WTC11 (cell line): ENCODE data around the gene RAD18. TPM values are rescaled to one million over a fixed set of nuclear protein-coding genes. Genes with fewer than 3 reads are reported as not detected.

ENCODE experiments used
- ATAC-seq: fragments of 200-7000 bp; cut with Tn5 transposase; 2 replicates; pipeline ENCODE4 v1.10.0; 2021; ENCODE audit warnings: mild to moderate bottlenecking, moderate library complexity
- CTCF ChIA-PET: fragments of 300-600 bp; sonication (Branson Sonifier 250); formaldehyde crosslinking; loops from one replicate; lab custom pipeline; 2021; ENCODE audit warnings: antibody characterized with exemption; lab: Charles Lee
- POLR2A ChIA-PET: fragments of 350-600 bp; sonication (Branson Sonifier 250); formaldehyde crosslinking; loops from one replicate; lab custom pipeline; 2021; ENCODE audit warnings: antibody characterized with exemption; lab: Charles Lee
- DNase-seq: peaks from one replicate; pipeline ENCODE4 v3.0.0; 2021; ENCODE audit warnings: low spot score
- H3K27ac Mint-ChIP-seq: 2 replicates; pipeline ENCODE4 v1.8.0; 2021; ENCODE audit warnings: mixed read lengths
- H3K27me3 Mint-ChIP-seq: 2 replicates; pipeline ENCODE4 v1.8.0; 2021; ENCODE audit warnings: low read depth, mild to moderate bottlenecking, moderate library complexity, mixed read lengths
- H3K36me3 Mint-ChIP-seq: 2 replicates; pipeline ENCODE4 v1.8.0; 2021; ENCODE audit warnings: mixed read lengths
- H3K4me1 Mint-ChIP-seq: 2 replicates; pipeline ENCODE4 v1.8.0; 2022; ENCODE audit warnings: mixed read lengths
- H3K4me3 Mint-ChIP-seq: 2 replicates; pipeline ENCODE4 v1.8.0; 2021; ENCODE audit warnings: mild to moderate bottlenecking, moderate library complexity, mixed read lengths
- H3K9me3 Mint-ChIP-seq: 2 replicates; pipeline ENCODE4 v1.8.0; 2021; ENCODE audit warnings: mixed read lengths
- ATF1 ChIP-seq: sonication (generic); formaldehyde crosslinking; IDR thresholded peaks from 2 replicates; pipeline ENCODE4 v1.8.1; 2023; ENCODE audit warnings: mild to moderate bottlenecking, moderate library complexity, missing genetic modification reagents
- ATF6 ChIP-seq: sonication (generic); formaldehyde crosslinking; IDR thresholded peaks from 2 replicates; pipeline ENCODE4 v1.8.1; 2023; ENCODE audit warnings: mild to moderate bottlenecking, missing genetic modification reagents
- E2F4 ChIP-seq: sonication (generic); formaldehyde crosslinking; IDR thresholded peaks from 2 replicates; pipeline ENCODE4 v1.8.1; 2022; ENCODE audit warnings: low read depth, mild to moderate bottlenecking, moderate library complexity, missing genetic modification reagents, borderline replicate concordance
- ELF4 ChIP-seq: sonication (generic); formaldehyde crosslinking; IDR thresholded peaks from 2 replicates; pipeline ENCODE4 v1.8.1; 2022; ENCODE audit warnings: low read depth, mild to moderate bottlenecking, moderate library complexity, missing genetic modification reagents
- GABPB1 ChIP-seq: sonication (generic); formaldehyde crosslinking; IDR thresholded peaks from 2 replicates; pipeline ENCODE4 v1.8.1; 2023; ENCODE audit warnings: mild to moderate bottlenecking, missing genetic modification reagents
- HMGXB4 ChIP-seq: sonication (generic); formaldehyde crosslinking; IDR thresholded peaks from 2 replicates; pipeline ENCODE4 v1.8.1; 2023; ENCODE audit warnings: mild to moderate bottlenecking, moderate library complexity, missing genetic modification reagents
- PRDM15 ChIP-seq: sonication (generic); formaldehyde crosslinking; IDR thresholded peaks from 2 replicates; pipeline ENCODE4 v1.8.0; 2022; ENCODE audit warnings: missing genetic modification reagents
- ZNF121 ChIP-seq: sonication (generic); formaldehyde crosslinking; IDR thresholded peaks from 2 replicates; pipeline ENCODE4 v1.8.0; 2023; ENCODE audit warnings: missing genetic modification reagents
- ZNF138 ChIP-seq: sonication (generic); formaldehyde crosslinking; conservative IDR thresholded peaks from 2 replicates; pipeline ENCODE4 v1.8.1; 2022; ENCODE audit warnings: mild to moderate bottlenecking, moderate library complexity, missing genetic modification reagents
- ZNF219 ChIP-seq: sonication (generic); formaldehyde crosslinking; IDR thresholded peaks from 2 replicates; pipeline ENCODE4 v1.8.0; 2023; ENCODE audit warnings: missing genetic modification reagents, mild to moderate bottlenecking, borderline replicate concordance
- ZNF532 ChIP-seq: fragments of 250-450 bp; sonication (Bioruptor Pico); IDR thresholded peaks from 2 replicates; pipeline ENCODE4 v1.9.0; 2021; ENCODE audit warnings: mild to moderate bottlenecking, borderline replicate concordance
- total RNA-seq: library from RNA; stranded (reverse); gene quantifications from 3 replicates; pipeline ENCODE4 v1.2.3, GENCODE V29; 2021
- TF ChIP-seq, protein P1 (sequence below): fragments of 250-450 bp; sonication (Bioruptor Pico); IDR thresholded peaks from 2 replicates; pipeline ENCODE4 v1.9.0; 2021; ENCODE audit warnings: moderate library complexity, mild to moderate bottlenecking, inconsistent platforms, borderline replicate concordance
- TF ChIP-seq, protein P2 (sequence below): sonication (generic); formaldehyde crosslinking; IDR thresholded peaks from 2 replicates; pipeline ENCODE4 v1.8.1; 2023; ENCODE audit warnings: mild to moderate bottlenecking, missing genetic modification reagents, borderline replicate concordance
- TF ChIP-seq, protein P3 (sequence below): sonication (generic); formaldehyde crosslinking; IDR thresholded peaks from 2 replicates; pipeline ENCODE4 v1.8.1; 2023; ENCODE audit warnings: mild to moderate bottlenecking, missing genetic modification reagents, moderate library complexity

The RAD18 gene
- total RNA-seq, 1 experiment from 2014 or later = 24.4 TPM

DNA sequence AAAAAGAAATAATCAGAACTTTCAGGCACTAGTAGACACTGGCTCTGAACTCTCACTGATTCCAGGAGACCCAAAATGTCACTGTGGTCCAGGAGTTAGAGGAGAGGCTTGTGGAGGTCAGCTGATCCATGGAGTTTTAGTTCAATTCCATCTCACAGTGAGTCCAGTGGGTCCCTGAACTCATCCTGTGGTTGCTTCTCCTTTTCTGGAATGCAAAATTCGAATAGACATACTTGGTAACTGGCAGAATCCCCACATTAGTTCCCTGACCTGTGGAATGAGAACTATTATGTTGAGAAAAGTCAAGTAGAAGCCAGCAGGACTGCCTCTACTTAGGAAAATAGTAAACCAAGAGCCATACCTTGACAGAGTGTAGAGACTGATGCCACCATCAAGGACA, 106.6 kb downstream of the RAD18 start (continued):
- TF ChIP-seq PRDM15 = no peak
- TF ChIP-seq ZNF138 (CRISPR knock-in tag) = no peak
- no peak for TF ChIP-seq E2F4 (CRISPR knock-in tag)

DNA sequence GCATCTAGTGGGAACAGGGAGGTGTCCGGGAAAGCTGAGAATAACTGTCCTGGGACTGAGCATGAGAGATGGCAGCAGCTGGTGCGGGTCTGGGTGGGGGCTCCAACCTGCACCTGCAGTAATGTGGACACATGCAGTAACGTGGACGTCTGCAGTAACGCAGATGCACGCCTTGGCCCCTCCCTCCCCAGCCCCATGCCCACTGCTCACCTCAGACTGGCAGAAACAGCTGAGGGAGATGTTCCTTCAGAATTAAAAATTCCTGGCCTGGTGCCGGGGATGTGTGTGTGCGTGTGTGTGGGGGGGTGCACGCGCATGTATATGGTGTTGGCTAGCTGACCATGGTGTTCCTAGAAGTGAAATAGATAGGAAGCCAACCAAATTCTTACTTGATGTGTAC, 107.2 kb downstream of the RAD18 start:
- Mint-ChIP-seq H3K9me3 (no peaks in the 10 kb centered on the region), H3K36me3 (no peaks in the 10 kb centered on the region), H3K27ac (no peak overlapping the region), H3K4me1 (no peaks in the 10 kb centered on the region), H3K27me3 (no peaks in the 10 kb centered on the region), H3K4me3 (no peak overlapping the region)
- no peak for DNase-seq
- ATAC-seq = no peak
- ChIA-PET CTCF (interaction anchor here (1.2 kb wide), 1 partner anchor 86 kb away, joined by 3 read pairs; the partner anchor contains the start of gene OXTR), POLR2A (interaction anchor here (0.6 kb wide), 1 partner anchor 81 kb away, joined by 4 read pairs; no protein-coding TSS in a partner anchor)
- TF ChIP-seq, protein P1, sequence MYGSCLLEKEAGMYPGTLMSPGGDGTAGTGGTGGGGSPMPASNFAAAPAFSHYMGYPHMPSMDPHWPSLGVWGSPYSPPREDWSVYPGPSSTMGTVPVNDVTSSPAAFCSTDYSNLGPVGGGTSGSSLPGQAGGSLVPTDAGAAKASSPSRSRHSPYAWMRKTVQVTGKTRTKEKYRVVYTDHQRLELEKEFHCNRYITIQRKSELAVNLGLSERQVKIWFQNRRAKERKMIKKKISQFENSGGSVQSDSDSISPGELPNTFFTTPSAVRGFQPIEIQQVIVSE (CRISPR knock-in tag) = no peak
- no peak for TF ChIP-seq ELF4
- TF ChIP-seq GABPB1 (CRISPR knock-in tag) = no peak
- TF ChIP-seq HMGXB4 (CRISPR knock-in tag) = no peak
- no peak for TF ChIP-seq ZNF532 (CRISPR knock-in tag)
- TF ChIP-seq ZNF121 = no peak
- TF ChIP-seq, protein P2, sequence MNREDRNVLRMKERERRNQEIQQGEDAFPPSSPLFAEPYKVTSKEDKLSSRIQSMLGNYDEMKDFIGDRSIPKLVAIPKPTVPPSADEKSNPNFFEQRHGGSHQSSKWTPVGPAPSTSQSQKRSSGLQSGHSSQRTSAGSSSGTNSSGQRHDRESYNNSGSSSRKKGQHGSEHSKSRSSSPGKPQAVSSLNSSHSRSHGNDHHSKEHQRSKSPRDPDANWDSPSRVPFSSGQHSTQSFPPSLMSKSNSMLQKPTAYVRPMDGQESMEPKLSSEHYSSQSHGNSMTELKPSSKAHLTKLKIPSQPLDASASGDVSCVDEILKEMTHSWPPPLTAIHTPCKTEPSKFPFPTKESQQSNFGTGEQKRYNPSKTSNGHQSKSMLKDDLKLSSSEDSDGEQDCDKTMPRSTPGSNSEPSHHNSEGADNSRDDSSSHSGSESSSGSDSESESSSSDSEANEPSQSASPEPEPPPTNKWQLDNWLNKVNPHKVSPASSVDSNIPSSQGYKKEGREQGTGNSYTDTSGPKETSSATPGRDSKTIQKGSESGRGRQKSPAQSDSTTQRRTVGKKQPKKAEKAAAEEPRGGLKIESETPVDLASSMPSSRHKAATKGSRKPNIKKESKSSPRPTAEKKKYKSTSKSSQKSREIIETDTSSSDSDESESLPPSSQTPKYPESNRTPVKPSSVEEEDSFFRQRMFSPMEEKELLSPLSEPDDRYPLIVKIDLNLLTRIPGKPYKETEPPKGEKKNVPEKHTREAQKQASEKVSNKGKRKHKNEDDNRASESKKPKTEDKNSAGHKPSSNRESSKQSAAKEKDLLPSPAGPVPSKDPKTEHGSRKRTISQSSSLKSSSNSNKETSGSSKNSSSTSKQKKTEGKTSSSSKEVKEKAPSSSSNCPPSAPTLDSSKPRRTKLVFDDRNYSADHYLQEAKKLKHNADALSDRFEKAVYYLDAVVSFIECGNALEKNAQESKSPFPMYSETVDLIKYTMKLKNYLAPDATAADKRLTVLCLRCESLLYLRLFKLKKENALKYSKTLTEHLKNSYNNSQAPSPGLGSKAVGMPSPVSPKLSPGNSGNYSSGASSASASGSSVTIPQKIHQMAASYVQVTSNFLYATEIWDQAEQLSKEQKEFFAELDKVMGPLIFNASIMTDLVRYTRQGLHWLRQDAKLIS (CRISPR knock-in tag) = no peak
- no peak for TF ChIP-seq ZNF219
- no peak for TF ChIP-seq ATF6 (CRISPR knock-in tag)
- TF ChIP-seq, protein P3, sequence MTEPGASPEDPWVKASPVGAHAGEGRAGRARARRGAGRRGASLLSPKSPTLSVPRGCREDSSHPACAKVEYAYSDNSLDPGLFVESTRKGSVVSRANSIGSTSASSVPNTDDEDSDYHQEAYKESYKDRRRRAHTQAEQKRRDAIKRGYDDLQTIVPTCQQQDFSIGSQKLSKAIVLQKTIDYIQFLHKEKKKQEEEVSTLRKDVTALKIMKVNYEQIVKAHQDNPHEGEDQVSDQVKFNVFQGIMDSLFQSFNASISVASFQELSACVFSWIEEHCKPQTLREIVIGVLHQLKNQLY = no peak
- TF ChIP-seq ATF1 (CRISPR knock-in tag) = no peak
